Esophagus squamous epithelium (tissue), 5 donors: Measurements from ENCODE around the gene ZNF385B. TPM values are rescaled to one million over a fixed set of nuclear protein-coding genes. Genes with fewer than 3 reads are reported as not detected.

Source experiments
- DNase-seq: peaks from one replicate; lab custom pipeline; 2025; lab: John Stamatoyannopoulos, UW
- H3K27ac ChIP-seq, 4 donors: fragments of 200-600 bp; sonication (generic); one replicate each; pipeline ENCODE4 v1.5.1; 2016 to 2019; ENCODE audit warnings: mild to moderate bottlenecking in 1 of 4
- H3K27me3 ChIP-seq, 4 donors: fragments of 200-600 bp; sonication (generic); 1 replicate in 3 of 4; 2 replicates in 1 of 4; pipeline versions ENCODE4 v1.5.1 to v1.6.0; 2017 to 2021; ENCODE audit warnings: antibody characterized with exemption in 1 of 4
- H3K36me3 ChIP-seq, 3 donors: fragments of 200-600 bp; sonication (generic); one replicate each; pipeline ENCODE4 v1.5.1; 2016 to 2019
- H3K4me1 ChIP-seq, 3 donors: fragments of 200-600 bp; sonication (generic); one replicate each; pipeline ENCODE4 v1.5.1; 2017 to 2019
- H3K4me3 ChIP-seq, 4 donors: fragments of 200-600 bp; sonication (generic); 1 replicate in 3 of 4; 2 replicates in 1 of 4; pipeline ENCODE4 v1.5.1; 2016 to 2019; ENCODE audit warnings: mild to moderate bottlenecking in 2 of 4, moderate library complexity in 1 of 4
- H3K9me3 ChIP-seq, 3 donors: fragments of 200-600 bp; sonication (generic); one replicate each; pipeline ENCODE4 v1.5.1; 2016 to 2019
- POLR2A ChIP-seq, 4 donors: fragments of 450-650 bp; IDR thresholded peaks; one replicate each; pipeline ENCODE4 v1.6.1; 2017; ENCODE audit warnings: antibody characterized with exemption in 4 of 4, mild to moderate bottlenecking in 4 of 4, moderate library complexity in 3 of 4
- WGBS, 2 donors: methylation state at CpG; one replicate each; pipeline ENCODE4 v1.1.5; 2018; 5-methylcytosine and 5-hydroxymethylcytosine counted together
- intact Hi-C: fragments of 100-400 bp; cut with DNase I; formaldehyde crosslinking; loops from one replicate; pipeline ENCODE4 v1.15.0; 2022
- total RNA-seq, 4 donors: library from RNA; depleted of rRNA; stranded (reverse); fragments of >200 nt; gene quantifications; one replicate each; pipeline ENCODE4 v1.1.0, GENCODE V29; 2016
- TF ChIP-seq, protein P1 (sequence below), 6 experiments: fragments of 450-650 bp in 4 of 6; fragments of 200-600 bp in 2 of 6; sonication (generic) in 2 of 6; IDR thresholded peaks; one replicate each; pipeline ENCODE4 v1.5.1; 2016 to 2019; ENCODE audit warnings: antibody characterized with exemption in 6 of 6, mild to moderate bottlenecking in 4 of 6, moderate library complexity in 4 of 6
- donor health status: DM: yes; HTN: yes; CAD: no.

Gene ZNF385B
- total RNA-seq, 4 donors from 2014 or later = 0.44 to 3.1 (median 0.44) TPM; not detected in 1

DNA sequence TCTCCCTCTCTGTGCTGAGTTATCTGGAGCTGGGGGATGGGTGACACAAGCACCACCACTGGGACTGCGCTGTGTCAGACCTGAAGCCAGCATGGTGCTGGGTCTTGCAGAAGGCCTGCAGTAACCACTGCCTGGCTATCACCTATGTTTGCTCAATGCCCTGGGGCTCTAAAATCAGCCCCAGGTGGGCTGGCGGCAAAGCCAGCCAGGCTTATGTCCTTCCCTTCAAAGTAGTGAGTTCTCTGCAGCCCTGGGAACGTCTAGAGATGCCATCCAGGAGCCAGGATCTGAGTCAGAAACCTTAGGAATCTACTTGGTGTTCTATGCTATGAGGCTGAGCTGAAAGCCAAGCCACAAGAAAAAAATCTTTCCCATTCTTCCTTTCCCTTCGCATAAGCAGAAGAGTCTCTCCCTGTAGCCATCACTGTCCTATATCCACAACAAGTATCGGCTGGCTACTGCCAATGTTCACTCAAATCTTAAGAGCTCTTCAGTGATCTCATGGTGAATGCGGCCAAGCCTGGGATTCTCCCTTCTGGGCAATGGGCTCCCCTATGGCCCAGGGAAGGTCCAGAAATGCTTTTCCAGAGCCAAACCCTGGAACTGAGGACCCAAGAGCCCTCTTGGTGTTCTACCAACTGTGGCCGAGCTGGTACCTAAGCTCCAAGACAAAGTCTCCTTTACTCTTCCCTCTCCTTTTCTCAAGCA lies 248.7 kb downstream of the ZNF385B start:
- no peaks in the 10 kb centered on the region for H3K27me3 ChIP-seq
- H3K4me1 ChIP-seq = no peaks in the 10 kb centered on the region
- no peak overlapping the region for H3K4me3 ChIP-seq
- no peak for TF ChIP-seq POLR2A (IDR thresholded peaks at IDR 0.05)
- TF ChIP-seq, protein P1, sequence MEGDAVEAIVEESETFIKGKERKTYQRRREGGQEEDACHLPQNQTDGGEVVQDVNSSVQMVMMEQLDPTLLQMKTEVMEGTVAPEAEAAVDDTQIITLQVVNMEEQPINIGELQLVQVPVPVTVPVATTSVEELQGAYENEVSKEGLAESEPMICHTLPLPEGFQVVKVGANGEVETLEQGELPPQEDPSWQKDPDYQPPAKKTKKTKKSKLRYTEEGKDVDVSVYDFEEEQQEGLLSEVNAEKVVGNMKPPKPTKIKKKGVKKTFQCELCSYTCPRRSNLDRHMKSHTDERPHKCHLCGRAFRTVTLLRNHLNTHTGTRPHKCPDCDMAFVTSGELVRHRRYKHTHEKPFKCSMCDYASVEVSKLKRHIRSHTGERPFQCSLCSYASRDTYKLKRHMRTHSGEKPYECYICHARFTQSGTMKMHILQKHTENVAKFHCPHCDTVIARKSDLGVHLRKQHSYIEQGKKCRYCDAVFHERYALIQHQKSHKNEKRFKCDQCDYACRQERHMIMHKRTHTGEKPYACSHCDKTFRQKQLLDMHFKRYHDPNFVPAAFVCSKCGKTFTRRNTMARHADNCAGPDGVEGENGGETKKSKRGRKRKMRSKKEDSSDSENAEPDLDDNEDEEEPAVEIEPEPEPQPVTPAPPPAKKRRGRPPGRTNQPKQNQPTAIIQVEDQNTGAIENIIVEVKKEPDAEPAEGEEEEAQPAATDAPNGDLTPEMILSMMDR (IDR thresholded peaks at IDR 0.05) = no peak
- H3K36me3 ChIP-seq = no peaks in the 10 kb centered on the region
- WGBS, 2 donors = 58 to 86% methylated on average over 4 to 6 of the region's 7 CpGs
- H3K27ac ChIP-seq = no peak overlapping the region
- DNase-seq = no peak
- intact Hi-C loops = no loop called here
- H3K9me3 ChIP-seq = no peaks in the 10 kb centered on the region

GRCh38 chr2:179612108-179612507 lies 249.3 kb downstream of the ZNF385B start:
- Histone ChIP-seq H3K4me1 (no peaks in the 10 kb centered on the region), H3K9me3 (no peaks in the 10 kb centered on the region), H3K27me3 (no peaks in the 10 kb centered on the region), H3K27ac (no peak overlapping the region), H3K4me3 (no peak overlapping the region), H3K36me3 (no peaks in the 10 kb centered on the region)
- 25 to 36% methylated on average over 1 of the region's 1 CpG for WGBS, 2 donors
- intact Hi-C loops = no loop called here
- DNase-seq = no peak
- TF ChIP-seq, protein P1 (IDR thresholded peaks at IDR 0.05) = no peak
- TF ChIP-seq POLR2A (IDR thresholded peaks at IDR 0.05) = no peak

- no peak overlapping the region for H3K4me3 ChIP-seq
These were observed 255.3 kb downstream of the ZNF385B start for GRCh38 chr2:179606141-179606540.

GRCh38 chr2:179605341-179605740 lies 256.1 kb downstream of the ZNF385B start:
- WGBS, 2 donors = 78 to 81% methylated on average over 2 of the region's 2 CpGs
- no peak for TF ChIP-seq POLR2A (IDR thresholded peaks at IDR 0.05)
- TF ChIP-seq, protein P1 (IDR thresholded peaks at IDR 0.05) = no peak
- no peaks in the 10 kb centered on the region for H3K4me1 ChIP-seq

More at GRCh38 chr2:179606141-179606540, 255.3 kb downstream of the ZNF385B start:
- Histone ChIP-seq H3K27me3 (no peaks in the 10 kb centered on the region), H3K4me1 (no peaks in the 10 kb centered on the region), H3K27ac (no peak overlapping the region), H3K9me3 (no peaks in the 10 kb centered on the region), H3K36me3 (no peaks in the 10 kb centered on the region)
- 80 to 85% methylated on average over 2 of the region's 2 CpGs for WGBS, 2 donors
- intact Hi-C loops = no loop called here
- TF ChIP-seq, protein P1 (IDR thresholded peaks at IDR 0.05) = no peak
- TF ChIP-seq POLR2A (IDR thresholded peaks at IDR 0.05) = no peak
- DNase-seq = no peak

DNA sequence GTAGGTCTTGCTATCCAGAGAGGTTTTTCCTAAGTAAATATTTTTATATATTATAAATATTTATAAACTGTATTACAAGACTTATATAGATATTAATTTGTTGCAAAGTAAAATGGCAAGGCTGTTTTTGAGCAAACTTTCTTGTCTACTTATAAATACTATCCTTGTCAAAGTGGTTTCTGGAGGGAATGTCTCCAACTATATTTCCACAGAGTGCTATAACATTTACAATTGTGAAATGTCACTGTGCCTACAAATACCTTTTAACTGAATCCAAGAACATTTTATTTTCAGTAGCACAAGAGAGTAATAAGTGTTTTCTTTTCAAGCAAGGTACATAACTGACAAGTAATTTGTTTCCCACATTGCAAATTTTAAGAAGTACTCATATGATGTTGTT lies 256.8 kb downstream of the ZNF385B start:
- TF ChIP-seq, protein P1 (IDR thresholded peaks at IDR 0.05) = no peak
- TF ChIP-seq POLR2A (IDR thresholded peaks at IDR 0.05) = no peak
- Histone ChIP-seq H3K27me3 (no peaks in the 10 kb centered on the region), H3K4me3 (no peak overlapping the region), H3K9me3 (no peaks in the 10 kb centered on the region), H3K36me3 (no peaks in the 10 kb centered on the region), H3K27ac (no peak overlapping the region), H3K4me1 (no peaks in the 10 kb centered on the region)
- intact Hi-C loops = no loop called here
- DNase-seq = no peak

More at GRCh38 chr2:179605341-179605740, 256.1 kb downstream of the ZNF385B start:
- H3K4me3 ChIP-seq = no peak overlapping the region
- intact Hi-C loops = no loop called here
- no peak for DNase-seq
- no peak overlapping the region for H3K27ac ChIP-seq
- H3K9me3 ChIP-seq = no peaks in the 10 kb centered on the region
- H3K36me3 ChIP-seq = no peaks in the 10 kb centered on the region
- H3K27me3 ChIP-seq = no peaks in the 10 kb centered on the region
